Measurements from ENCODE around the gene CACNG7.

DNA sequence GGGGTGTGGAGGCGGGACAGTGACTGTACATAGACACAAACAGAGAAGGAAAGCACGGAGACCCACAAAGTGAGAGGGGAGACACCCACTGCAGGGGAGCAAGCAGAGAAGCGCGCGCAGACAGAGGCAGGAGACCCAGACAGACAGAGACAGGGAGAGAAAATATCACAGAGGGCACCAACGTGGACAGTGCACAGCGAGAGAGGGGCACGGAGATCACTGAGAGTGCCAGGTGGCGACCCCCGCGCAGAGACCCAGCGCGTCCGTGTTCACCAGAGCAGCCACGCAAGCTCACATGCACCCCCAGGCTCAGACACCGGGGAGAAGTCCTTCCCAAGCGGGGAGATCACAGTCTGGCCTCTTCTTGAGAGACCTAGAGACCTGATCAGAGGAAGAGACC, 1.4 kb upstream of the CACNG7 start:
- TF ChIP-seq RARB (CRISPR knock-in tag; IDR thresholded peaks at IDR 0.05) (no peak), CSDC2 (CRISPR knock-in tag; IDR thresholded peaks at IDR 0.05) (no peak), GLIS3 (CRISPR knock-in tag; IDR thresholded peaks at IDR 0.05) (no peak), TCF4 (CRISPR knock-in tag; IDR thresholded peaks at IDR 0.05; ENCODE audit: borderline replicate concordance) (no peak), ZNF70 (CRISPR knock-in tag; IDR thresholded peaks at IDR 0.05) (no peak), PPARA (CRISPR knock-in tag; IDR thresholded peaks at IDR 0.05; ENCODE audit: borderline replicate concordance) (no peak), OSR1 (CRISPR knock-in tag; IDR thresholded peaks at IDR 0.05) (no peak), ZFP3 (CRISPR knock-in tag; IDR thresholded peaks at IDR 0.05) (no peak), TOX (CRISPR knock-in tag; IDR thresholded peaks at IDR 0.05; ENCODE audit: borderline replicate concordance) (no peak)
- TF ChIP-seq, protein P1, sequence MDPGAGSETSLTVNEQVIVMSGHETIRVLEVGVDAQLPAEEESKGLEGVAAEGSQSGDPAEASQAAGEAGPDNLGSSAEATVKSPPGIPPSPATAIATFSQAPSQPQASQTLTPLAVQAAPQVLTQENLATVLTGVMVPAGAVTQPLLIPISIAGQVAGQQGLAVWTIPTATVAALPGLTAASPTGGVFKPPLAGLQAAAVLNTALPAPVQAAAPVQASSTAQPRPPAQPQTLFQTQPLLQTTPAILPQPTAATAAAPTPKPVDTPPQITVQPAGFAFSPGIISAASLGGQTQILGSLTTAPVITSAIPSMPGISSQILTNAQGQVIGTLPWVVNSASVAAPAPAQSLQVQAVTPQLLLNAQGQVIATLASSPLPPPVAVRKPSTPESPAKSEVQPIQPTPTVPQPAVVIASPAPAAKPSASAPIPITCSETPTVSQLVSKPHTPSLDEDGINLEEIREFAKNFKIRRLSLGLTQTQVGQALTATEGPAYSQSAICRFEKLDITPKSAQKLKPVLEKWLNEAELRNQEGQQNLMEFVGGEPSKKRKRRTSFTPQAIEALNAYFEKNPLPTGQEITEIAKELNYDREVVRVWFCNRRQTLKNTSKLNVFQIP (CRISPR knock-in tag; IDR thresholded peaks at IDR 0.05; ENCODE audit: borderline replicate concordance, low read depth), result no peak
- TF ChIP-seq, protein P2, sequence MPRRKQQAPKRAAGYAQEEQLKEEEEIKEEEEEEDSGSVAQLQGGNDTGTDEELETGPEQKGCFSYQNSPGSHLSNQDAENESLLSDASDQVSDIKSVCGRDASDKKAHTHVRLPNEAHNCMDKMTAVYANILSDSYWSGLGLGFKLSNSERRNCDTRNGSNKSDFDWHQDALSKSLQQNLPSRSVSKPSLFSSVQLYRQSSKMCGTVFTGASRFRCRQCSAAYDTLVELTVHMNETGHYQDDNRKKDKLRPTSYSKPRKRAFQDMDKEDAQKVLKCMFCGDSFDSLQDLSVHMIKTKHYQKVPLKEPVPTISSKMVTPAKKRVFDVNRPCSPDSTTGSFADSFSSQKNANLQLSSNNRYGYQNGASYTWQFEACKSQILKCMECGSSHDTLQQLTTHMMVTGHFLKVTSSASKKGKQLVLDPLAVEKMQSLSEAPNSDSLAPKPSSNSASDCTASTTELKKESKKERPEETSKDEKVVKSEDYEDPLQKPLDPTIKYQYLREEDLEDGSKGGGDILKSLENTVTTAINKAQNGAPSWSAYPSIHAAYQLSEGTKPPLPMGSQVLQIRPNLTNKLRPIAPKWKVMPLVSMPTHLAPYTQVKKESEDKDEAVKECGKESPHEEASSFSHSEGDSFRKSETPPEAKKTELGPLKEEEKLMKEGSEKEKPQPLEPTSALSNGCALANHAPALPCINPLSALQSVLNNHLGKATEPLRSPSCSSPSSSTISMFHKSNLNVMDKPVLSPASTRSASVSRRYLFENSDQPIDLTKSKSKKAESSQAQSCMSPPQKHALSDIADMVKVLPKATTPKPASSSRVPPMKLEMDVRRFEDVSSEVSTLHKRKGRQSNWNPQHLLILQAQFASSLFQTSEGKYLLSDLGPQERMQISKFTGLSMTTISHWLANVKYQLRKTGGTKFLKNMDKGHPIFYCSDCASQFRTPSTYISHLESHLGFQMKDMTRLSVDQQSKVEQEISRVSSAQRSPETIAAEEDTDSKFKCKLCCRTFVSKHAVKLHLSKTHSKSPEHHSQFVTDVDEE (CRISPR knock-in tag; IDR thresholded peaks at IDR 0.05), result no peak
- TF ChIP-seq, protein P3, sequence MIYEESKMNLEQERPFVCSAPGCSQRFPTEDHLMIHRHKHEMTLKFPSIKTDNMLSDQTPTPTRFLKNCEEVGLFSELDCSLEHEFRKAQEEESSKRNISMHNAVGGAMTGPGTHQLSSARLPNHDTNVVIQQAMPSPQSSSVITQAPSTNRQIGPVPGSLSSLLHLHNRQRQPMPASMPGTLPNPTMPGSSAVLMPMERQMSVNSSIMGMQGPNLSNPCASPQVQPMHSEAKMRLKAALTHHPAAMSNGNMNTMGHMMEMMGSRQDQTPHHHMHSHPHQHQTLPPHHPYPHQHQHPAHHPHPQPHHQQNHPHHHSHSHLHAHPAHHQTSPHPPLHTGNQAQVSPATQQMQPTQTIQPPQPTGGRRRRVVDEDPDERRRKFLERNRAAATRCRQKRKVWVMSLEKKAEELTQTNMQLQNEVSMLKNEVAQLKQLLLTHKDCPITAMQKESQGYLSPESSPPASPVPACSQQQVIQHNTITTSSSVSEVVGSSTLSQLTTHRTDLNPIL (CRISPR knock-in tag; IDR thresholded peaks at IDR 0.05; ENCODE audit: low read depth), result no peak
- TF ChIP-seq, protein P4, sequence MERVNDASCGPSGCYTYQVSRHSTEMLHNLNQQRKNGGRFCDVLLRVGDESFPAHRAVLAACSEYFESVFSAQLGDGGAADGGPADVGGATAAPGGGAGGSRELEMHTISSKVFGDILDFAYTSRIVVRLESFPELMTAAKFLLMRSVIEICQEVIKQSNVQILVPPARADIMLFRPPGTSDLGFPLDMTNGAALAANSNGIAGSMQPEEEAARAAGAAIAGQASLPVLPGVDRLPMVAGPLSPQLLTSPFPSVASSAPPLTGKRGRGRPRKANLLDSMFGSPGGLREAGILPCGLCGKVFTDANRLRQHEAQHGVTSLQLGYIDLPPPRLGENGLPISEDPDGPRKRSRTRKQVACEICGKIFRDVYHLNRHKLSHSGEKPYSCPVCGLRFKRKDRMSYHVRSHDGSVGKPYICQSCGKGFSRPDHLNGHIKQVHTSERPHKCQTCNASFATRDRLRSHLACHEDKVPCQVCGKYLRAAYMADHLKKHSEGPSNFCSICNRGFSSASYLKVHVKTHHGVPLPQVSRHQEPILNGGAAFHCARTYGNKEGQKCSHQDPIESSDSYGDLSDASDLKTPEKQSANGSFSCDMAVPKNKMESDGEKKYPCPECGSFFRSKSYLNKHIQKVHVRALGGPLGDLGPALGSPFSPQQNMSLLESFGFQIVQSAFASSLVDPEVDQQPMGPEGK (CRISPR knock-in tag; IDR thresholded peaks at IDR 0.05; ENCODE audit: borderline replicate concordance), result no peak
